HG03354 (cell line): Measurements from ENCODE around the gene FKBP15.
"Not testable (repeated sequence)": the region's sequence is repeated elsewhere in the genome, so short reads cannot be mapped to it uniquely, and the experiment has no call there.

Experiments
- ATAC-seq: cut with Tn5 transposase; IDR thresholded peaks from one replicate; pipeline ENCODE4 v1.9.1; 2021; ENCODE audit warnings: mild to moderate bottlenecking; ENCODE audit not compliant: unreplicated experiment, poor library complexity, severe bottlenecking

FKBP15 gene

GRCh38 chr9:113221003-113221799 is at the start of gene FKBP15, which contains the start of gene SLC31A1:
Gene FKBP15, minus strand, starts transcription at chr9:113221277. Its CDS starts 34 bp downstream, at chr9:113221243.
Gene SLC31A1, plus strand, starts transcription at chr9:113221544. Its CDS starts 34,605 bp downstream, at chr9:113256149.
- ATAC-seq = peak; percentile 86

GRCh38 chr9:113269871-113270270 is 48.8 kb upstream of the FKBP15 start:
- no peak for ATAC-seq

- no peak for ATAC-seq
Measured at GRCh38 chr9:113269355-113269754, 48.3 kb upstream of the FKBP15 start.

- no peak for ATAC-seq
Measured at GRCh38 chr9:113267911-113268566, 47.0 kb upstream of the FKBP15 start.

GRCh38 chr9:113266174-113266573 is 45.1 kb upstream of the FKBP15 start:
- ATAC-seq = no peak

GRCh38 chr9:113261917-113262671 is 41.0 kb upstream of the FKBP15 start:
- ATAC-seq = no peak

GRCh38 chr9:113258282-113258681 is 37.2 kb upstream of the FKBP15 start:
- ATAC-seq = no peak

- no peak for ATAC-seq
Measured at GRCh38 chr9:113257863-113258262, 36.8 kb upstream of the FKBP15 start.

GRCh38 chr9:113255438-113255837 is 34.4 kb upstream of the FKBP15 start:
- no peak for ATAC-seq

- no peak for ATAC-seq
Measured at GRCh38 chr9:113254991-113255390, 33.9 kb upstream of the FKBP15 start.

GRCh38 chr9:113250807-113251206 is 29.7 kb upstream of the FKBP15 start:
- no peak for ATAC-seq

GRCh38 chr9:113249661-113250060 is 28.6 kb upstream of the FKBP15 start:
- not testable (repeated sequence) for ATAC-seq

GRCh38 chr9:113247640-113248039 is 26.6 kb upstream of the FKBP15 start:
- ATAC-seq = no peak

- ATAC-seq = no peak
Measured at GRCh38 chr9:113246928-113247327, 25.9 kb upstream of the FKBP15 start.

- ATAC-seq = no peak
Measured at GRCh38 chr9:113245894-113246293, 24.8 kb upstream of the FKBP15 start.

- ATAC-seq = no peak
Measured at GRCh38 chr9:113244556-113244955, 23.5 kb upstream of the FKBP15 start.

GRCh38 chr9:113241161-113241560 is 20.1 kb upstream of the FKBP15 start:
- ATAC-seq = no peak

- no peak for ATAC-seq
Measured at GRCh38 chr9:113238859-113239232, 17.8 kb upstream of the FKBP15 start.

- ATAC-seq = no peak
Measured at GRCh38 chr9:113238202-113238858, 17.3 kb upstream of the FKBP15 start.

- ATAC-seq = no peak
Measured at GRCh38 chr9:113237026-113237425, 15.9 kb upstream of the FKBP15 start.
